HG03064 (cell line): ENCODE measurements around the gene ULK1.

Source experiments
- ATAC-seq: cut with Tn5 transposase; IDR thresholded peaks from one replicate; pipeline ENCODE4 v1.9.1; 2021; ENCODE audit warnings: low read depth; ENCODE audit not compliant: unreplicated experiment

The ULK1 gene

GRCh38 chr12:131905630-131906091 is 11.2 kb downstream of the ULK1 start:
- ATAC-seq, result no peak

GRCh38 chr12:131907379-131908091 is 13.1 kb downstream of the ULK1 start:
- no peak for ATAC-seq

GRCh38 chr12:131908092-131909080 is 14.0 kb downstream of the ULK1 start:
- no peak for ATAC-seq

- ATAC-seq, result no peak
These were observed 14.8 kb downstream of the ULK1 start for GRCh38 chr12:131909081-131909751.

- no peak for ATAC-seq
These were observed 15.4 kb downstream of the ULK1 start for GRCh38 chr12:131909752-131910219.

- ATAC-seq, result no peak
These were observed 16.0 kb downstream of the ULK1 start for GRCh38 chr12:131910302-131911027.

- ATAC-seq, result no peak
These were observed 16.7 kb downstream of the ULK1 start for GRCh38 chr12:131911028-131911650.

GRCh38 chr12:131911851-131912477 is 17.5 kb downstream of the ULK1 start:
- ATAC-seq, result no peak

GRCh38 chr12:131912518-131913274 is 18.3 kb downstream of the ULK1 start:
- no peak for ATAC-seq

- no peak for ATAC-seq
These were observed 19.2 kb downstream of the ULK1 start for GRCh38 chr12:131913666-131914065.

- no peak for ATAC-seq
These were observed 19.8 kb downstream of the ULK1 start for GRCh38 chr12:131914179-131914702.

- no peak for ATAC-seq
These were observed 20.7 kb downstream of the ULK1 start for GRCh38 chr12:131915000-131915689.

GRCh38 chr12:131915823-131916222 is 21.4 kb downstream of the ULK1 start:
- no peak for ATAC-seq

GRCh38 chr12:131916306-131917138 is 22.1 kb downstream of the ULK1 start:
- ATAC-seq, result no peak

- ATAC-seq, result no peak
These were observed 22.8 kb downstream of the ULK1 start for GRCh38 chr12:131917139-131917710.

GRCh38 chr12:131917711-131918306 is 23.4 kb downstream of the ULK1 start:
- no peak for ATAC-seq
